Lower lobe of right lung (tissue), 2 donors: ENCODE results near the gene MINK1. TPM values are rescaled to one million over a fixed set of nuclear protein-coding genes. Genes with fewer than 3 reads are reported as not detected.

Source experiments
- ATAC-seq, 2 donors: fragments of 200-7000 bp; cut with Tn5 transposase; one replicate each; pipeline ENCODE4 v1.9.1; 2020 to 2022; ENCODE audit warnings: mild to moderate bottlenecking in 2 of 2, moderate library complexity in 2 of 2
- DNase-seq: peaks from one replicate; pipeline ENCODE4 v3.0.0-alpha.2; 2020
- H3K27ac ChIP-seq: fragments of 200-600 bp; one replicate; pipeline ENCODE4 v1.8.0; 2022
- H3K27me3 ChIP-seq: fragments of 200-600 bp; one replicate; pipeline ENCODE4 v1.8.0; 2022; ENCODE audit warnings: low read depth
- H3K36me3 ChIP-seq: fragments of 200-600 bp; one replicate; pipeline ENCODE4 v1.8.0; 2022; ENCODE audit warnings: mild to moderate bottlenecking
- H3K4me1 ChIP-seq: fragments of 200-600 bp; one replicate; pipeline ENCODE4 v1.8.0; 2022
- H3K4me3 ChIP-seq: fragments of 200-600 bp; one replicate; pipeline ENCODE4 v1.8.0; 2022; ENCODE audit warnings: mild to moderate bottlenecking
- H3K9me3 ChIP-seq: fragments of 200-600 bp; one replicate; pipeline ENCODE4 v1.8.0; 2022
- intact Hi-C: fragments of 100-400 bp; cut with DNase I; formaldehyde crosslinking; loops from one replicate; pipeline ENCODE4 v1.11.0; 2022
- total RNA-seq: library from RNA; stranded (reverse); fragmentation: NEBNext Ultra II Directional; extraction: Animal tissue kit (Norgen Biotek cat#: 25700); gene quantifications from one replicate; pipeline ENCODE4 v1.2.1, GENCODE V29; 2021
- TF ChIP-seq, protein P1 (sequence below): fragments of 200-600 bp; IDR thresholded peaks from one replicate; pipeline ENCODE4 v1.8.0; 2022; ENCODE audit warnings: antibody characterized with exemption, mild to moderate bottlenecking
- donor health status: DM: no; HTN: yes; CAD: no; lungs with severe emphysema.

The MINK1 gene
- total RNA-seq, 1 donor from 2014 or later = 155 TPM

DNA sequence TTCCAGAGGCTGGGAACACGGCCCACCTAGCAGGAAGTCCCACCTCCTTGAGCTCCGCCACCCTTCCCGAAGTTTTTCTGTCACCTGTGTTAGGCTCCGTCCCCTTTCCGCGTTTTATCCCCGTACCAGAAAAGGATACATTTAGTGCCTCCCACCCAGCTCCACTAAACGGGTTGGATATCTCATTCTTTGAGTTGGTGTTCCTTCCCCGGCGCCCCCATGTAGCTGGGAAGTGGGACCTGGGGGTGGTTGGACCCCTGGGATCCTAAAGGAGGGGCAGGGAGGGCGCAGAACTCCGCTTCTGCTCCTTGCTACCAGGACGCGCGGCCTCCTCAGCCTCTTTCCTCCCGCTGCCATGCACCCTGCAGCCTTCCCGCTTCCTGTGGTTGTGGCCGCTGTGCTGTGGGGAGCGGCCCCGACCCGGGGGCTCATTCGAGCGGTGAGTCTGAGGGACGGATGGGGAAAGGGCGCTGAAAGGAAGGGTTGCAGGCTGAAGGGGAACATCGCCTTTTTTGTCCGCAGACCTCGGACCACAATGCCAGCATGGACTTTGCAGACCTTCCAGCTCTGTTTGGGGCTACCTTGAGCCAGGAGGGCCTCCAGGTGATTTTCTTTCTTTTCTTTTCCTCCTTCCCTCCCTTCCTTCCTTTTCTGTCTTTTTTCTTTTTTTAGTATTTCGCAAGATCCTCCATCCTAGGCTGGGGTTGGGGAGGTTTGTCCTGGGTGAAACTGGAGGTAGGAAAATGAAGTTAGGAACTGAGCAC, 107.6 kb downstream of the MINK1 start:
- intact Hi-C loops = no loop called here
- ATAC-seq (peak; percentile 67 to 83), DNase-seq (no peak)
- H3K4me3 ChIP-seq = peak overlapping the region; percentile 97
- H3K27ac ChIP-seq = peak overlapping the region; percentile 90
- TF ChIP-seq, protein P1, sequence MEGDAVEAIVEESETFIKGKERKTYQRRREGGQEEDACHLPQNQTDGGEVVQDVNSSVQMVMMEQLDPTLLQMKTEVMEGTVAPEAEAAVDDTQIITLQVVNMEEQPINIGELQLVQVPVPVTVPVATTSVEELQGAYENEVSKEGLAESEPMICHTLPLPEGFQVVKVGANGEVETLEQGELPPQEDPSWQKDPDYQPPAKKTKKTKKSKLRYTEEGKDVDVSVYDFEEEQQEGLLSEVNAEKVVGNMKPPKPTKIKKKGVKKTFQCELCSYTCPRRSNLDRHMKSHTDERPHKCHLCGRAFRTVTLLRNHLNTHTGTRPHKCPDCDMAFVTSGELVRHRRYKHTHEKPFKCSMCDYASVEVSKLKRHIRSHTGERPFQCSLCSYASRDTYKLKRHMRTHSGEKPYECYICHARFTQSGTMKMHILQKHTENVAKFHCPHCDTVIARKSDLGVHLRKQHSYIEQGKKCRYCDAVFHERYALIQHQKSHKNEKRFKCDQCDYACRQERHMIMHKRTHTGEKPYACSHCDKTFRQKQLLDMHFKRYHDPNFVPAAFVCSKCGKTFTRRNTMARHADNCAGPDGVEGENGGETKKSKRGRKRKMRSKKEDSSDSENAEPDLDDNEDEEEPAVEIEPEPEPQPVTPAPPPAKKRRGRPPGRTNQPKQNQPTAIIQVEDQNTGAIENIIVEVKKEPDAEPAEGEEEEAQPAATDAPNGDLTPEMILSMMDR = no peak
- peaks cover 67% of the 10 kb centered on the region for H3K36me3 ChIP-seq
- no peaks in the 10 kb centered on the region for H3K9me3 ChIP-seq
- H3K4me1 ChIP-seq = peaks cover 60% of the 10 kb centered on the region
- no peaks in the 10 kb centered on the region for H3K27me3 ChIP-seq

DNA sequence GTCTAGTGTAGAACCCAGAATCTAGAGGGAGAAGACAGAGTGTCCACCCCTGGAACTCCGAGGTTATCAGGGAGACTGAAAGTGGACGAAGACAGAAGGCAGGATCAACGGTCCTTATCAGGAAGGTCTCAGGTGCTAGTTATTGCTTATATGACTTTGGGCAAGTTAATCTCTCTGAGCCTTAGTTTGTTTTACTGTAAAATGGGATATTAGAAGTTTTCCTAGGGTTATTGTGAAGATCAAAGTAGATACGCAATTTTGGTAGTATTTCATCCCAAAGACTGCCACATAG, 108.1 kb downstream of the MINK1 start:
- TF ChIP-seq, protein P1 = no peak
- peak overlapping the region; percentile 90 for H3K27ac ChIP-seq
- H3K4me3 ChIP-seq = peak overlapping the region; percentile 97
- no peak for ATAC-seq
- no peak for DNase-seq
- no peaks in the 10 kb centered on the region for H3K9me3 ChIP-seq
- intact Hi-C loops = no loop called here
- H3K27me3 ChIP-seq = no peaks in the 10 kb centered on the region
- H3K36me3 ChIP-seq = peaks cover 68% of the 10 kb centered on the region
- H3K4me1 ChIP-seq = peaks cover 65% of the 10 kb centered on the region

DNA sequence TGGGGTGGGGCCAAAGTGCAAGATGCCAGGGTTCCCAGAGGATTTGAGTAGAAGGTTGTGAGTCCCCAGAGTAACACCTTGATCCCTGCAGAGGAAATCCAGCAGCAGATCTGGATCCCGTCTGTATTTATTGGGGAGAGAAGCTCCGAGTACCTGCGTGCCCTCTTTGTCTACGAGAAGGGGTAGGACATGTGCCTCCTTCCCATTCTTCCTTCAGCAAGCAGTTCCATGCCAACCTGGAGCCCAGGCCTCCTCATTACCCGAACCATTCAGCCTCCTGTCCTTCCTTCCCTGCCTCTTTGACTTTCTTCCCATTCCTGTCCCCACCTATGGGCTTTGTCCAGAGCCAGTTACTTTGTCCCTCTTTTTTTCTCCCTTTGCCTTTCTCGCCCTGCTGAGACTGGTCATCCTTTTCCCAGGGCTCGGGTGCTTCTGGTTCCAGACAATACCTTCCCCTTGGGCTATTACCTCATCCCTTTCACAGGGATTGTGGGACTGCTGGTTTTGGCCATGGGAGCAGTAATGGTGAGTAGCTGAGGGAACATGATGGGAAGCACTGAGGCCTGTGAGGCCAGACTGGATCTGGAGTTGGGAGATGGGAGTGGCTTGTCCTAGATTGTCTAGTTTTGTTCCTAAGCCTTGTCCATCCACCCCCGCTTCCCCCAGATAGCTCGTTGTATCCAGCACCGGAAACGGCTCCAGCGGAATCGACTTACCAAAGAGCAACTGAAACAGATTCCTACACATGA, 109.8 kb downstream of the MINK1 start:
- intact Hi-C loops = no loop called here
- Histone ChIP-seq H3K4me1 (peaks cover 67% of the 10 kb centered on the region), H3K9me3 (no peaks in the 10 kb centered on the region), H3K36me3 (peaks cover 57% of the 10 kb centered on the region), H3K27me3 (no peaks in the 10 kb centered on the region), H3K27ac (no peak overlapping the region), H3K4me3 (no peak overlapping the region)
- TF ChIP-seq, protein P1 = no peak
- no peak for DNase-seq
- no peak for ATAC-seq

DNA sequence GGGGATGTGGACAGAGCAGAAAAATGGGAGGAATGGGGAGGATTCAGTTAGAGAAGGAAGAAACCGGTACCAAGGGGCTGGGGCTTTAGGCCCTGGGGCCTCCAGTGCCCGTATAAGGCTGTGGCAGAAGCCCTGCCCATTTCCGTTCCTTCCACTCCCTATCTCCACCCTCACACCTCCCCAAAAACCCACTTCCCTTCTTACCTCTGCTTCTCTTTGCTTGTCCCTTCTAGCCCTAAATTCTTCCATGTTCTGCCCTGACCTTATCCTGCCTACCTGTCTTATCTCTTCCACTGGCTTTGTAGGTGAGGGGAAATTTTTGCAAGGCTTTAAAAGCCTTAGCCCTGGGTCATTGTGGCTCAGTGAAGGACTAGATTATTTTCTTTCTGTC, 111.0 kb downstream of the MINK1 start:
- Histone ChIP-seq H3K4me1 (peaks cover 55% of the 10 kb centered on the region), H3K4me3 (peak overlapping the region; percentile 99), H3K36me3 (peaks cover 50% of the 10 kb centered on the region), H3K9me3 (no peaks in the 10 kb centered on the region), H3K27me3 (no peaks in the 10 kb centered on the region), H3K27ac (peak overlapping the region; percentile 47)
- intact Hi-C loops = no loop called here
- DNase-seq (no peak), ATAC-seq (no peak)
- TF ChIP-seq, protein P1 = no peak

DNA sequence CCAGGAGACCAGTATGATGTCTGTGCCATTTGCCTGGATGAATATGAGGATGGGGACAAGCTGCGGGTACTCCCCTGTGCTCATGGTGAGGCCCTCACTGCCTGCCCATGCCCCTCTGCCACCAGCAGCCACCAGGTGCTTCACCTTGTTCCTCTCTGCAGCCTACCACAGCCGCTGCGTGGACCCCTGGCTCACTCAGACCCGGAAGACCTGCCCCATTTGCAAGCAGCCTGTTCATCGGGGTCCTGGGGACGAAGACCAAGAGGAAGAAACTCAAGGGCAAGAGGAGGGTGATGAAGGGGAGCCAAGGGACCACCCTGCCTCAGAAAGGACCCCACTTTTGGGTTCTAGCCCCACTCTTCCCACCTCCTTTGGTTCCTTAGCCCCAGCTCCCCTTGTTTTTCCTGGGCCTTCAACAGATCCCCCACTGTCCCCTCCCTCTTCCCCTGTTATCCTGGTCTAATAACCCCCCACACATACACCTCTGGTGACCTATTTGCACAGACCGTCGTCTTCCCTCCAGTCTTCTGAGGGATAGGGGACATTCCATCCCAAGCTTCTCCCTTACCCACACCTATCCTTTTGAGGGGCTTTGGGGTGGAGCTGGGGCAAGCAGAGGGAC, 111.5 kb downstream of the MINK1 start:
- H3K27me3 ChIP-seq = no peaks in the 10 kb centered on the region
- DNase-seq (no peak), ATAC-seq (no peak)
- peaks cover 52% of the 10 kb centered on the region for H3K4me1 ChIP-seq
- peaks cover 50% of the 10 kb centered on the region for H3K36me3 ChIP-seq
- peak overlapping the region; percentile 99 for H3K4me3 ChIP-seq
- no peaks in the 10 kb centered on the region for H3K9me3 ChIP-seq
- intact Hi-C loops = no loop called here
- TF ChIP-seq, protein P1 = no peak
- H3K27ac ChIP-seq = peak overlapping the region; percentile 47
